ENCODE results near the gene SMARCD3.

SMARCD3 gene

GRCh38 chr7:151246851-151247580 lies 1.5 kb downstream of the SMARCD3 start:
- no peak for DNase-seq

- DNase-seq, result no peak
These were observed 2.2 kb downstream of the SMARCD3 start for GRCh38 chr7:151246102-151246850.

- DNase-seq, result no peak
These were observed 3.0 kb downstream of the SMARCD3 start for GRCh38 chr7:151245360-151246101.

GRCh38 chr7:151244841-151245346 lies 3.6 kb downstream of the SMARCD3 start:
- DNase-seq, result no peak

- peak; percentile 21 for DNase-seq
These were observed 4.2 kb downstream of the SMARCD3 start for GRCh38 chr7:151244196-151244840.

GRCh38 chr7:151243408-151244195 lies 4.9 kb downstream of the SMARCD3 start:
- peak; percentile 26 for DNase-seq

GRCh38 chr7:151243045-151243349 lies 5.5 kb downstream of the SMARCD3 start:
- no peak for DNase-seq

- DNase-seq, result no peak
These were observed 6.1 kb downstream of the SMARCD3 start for GRCh38 chr7:151242159-151243044.

DNA sequence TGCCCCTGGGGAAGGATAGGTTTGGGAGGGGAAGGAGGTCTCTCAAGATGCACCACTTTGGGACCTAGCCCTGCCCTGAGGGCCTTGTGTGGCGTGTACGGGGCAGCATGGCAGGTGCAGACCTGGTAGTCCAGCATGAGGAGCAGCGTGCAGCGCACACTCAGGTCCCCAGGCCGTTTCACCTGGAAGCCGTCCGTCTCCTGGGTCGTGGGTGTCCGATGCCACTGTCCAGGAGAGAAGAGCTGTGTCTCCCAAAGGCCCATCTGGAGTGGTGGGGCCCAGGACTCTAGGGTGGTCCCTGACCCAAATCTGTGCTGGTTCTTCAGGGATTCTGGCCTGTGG lies 6.8 kb downstream of the SMARCD3 start:
- no peak for DNase-seq

GRCh38 chr7:151240942-151241754 lies 7.3 kb downstream of the SMARCD3 start:
- no peak for DNase-seq

GRCh38 chr7:151240536-151240935 lies 8.0 kb downstream of the SMARCD3 start:
- DNase-seq, result no peak

DNA sequence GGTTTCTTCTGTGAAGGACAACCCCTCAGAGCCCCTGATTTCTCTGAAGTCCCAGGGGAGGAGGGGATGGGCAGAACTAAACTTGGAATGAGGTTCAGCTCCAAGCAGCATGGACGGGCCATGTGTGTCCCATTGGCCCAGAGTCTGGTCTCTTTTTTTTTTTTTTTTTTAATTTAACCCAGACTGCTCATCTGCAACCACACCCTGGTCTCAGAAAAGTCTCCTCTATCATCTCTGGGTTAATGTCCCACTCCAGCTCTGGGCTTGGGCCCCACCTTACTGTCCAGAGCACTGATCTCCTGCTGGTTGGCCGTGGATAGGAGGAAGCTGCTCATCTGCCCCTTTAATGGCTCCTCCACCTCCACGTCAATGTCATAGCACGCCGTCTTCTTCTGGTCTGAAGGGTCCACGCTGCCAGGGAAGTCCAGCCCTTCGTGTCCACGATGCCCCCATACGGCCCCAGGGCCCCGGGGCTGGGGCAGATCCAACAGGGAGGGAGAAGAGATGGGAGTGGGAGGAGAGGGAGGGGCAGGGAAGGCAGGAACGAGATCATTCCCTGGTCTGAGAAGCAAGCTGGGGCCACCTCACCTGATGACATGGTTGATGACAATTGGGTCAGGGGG lies 8.5 kb downstream of the SMARCD3 start:
- DNase-seq, result no peak

- DNase-seq, result no peak
These were observed 9.3 kb downstream of the SMARCD3 start for GRCh38 chr7:151238924-151239836.

DNA sequence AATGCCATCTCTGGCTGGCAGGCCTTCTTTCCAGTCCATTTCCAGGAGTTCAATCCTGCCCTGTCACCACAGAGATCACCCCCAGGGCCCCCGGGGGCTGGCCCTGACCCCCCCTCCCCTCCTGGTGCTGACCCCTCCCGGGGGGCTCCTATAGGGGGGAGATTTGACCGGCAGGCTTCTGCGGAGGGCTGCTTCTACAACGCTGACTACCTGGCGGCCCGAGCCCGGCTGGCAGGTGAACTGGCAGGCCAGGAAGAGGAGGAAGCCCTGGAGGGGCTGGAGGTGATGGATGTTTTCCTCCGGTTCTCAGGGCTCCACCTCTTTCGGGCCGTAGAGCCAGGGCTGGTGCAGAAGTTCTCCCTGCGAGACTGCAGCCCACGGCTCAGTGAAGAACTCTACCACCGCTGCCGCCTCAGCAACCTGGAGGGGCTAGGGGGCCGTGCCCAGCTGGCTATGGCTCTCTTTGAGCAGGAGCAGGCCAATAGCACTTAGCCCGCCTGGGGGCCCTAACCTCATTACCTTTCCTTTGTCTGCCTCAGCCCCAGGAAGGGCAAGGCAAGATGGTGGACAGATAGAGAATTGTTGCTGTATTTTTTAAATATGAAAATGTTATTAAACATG lies 10.2 kb downstream of the SMARCD3 start:
- DNase-seq, result no peak

DNA sequence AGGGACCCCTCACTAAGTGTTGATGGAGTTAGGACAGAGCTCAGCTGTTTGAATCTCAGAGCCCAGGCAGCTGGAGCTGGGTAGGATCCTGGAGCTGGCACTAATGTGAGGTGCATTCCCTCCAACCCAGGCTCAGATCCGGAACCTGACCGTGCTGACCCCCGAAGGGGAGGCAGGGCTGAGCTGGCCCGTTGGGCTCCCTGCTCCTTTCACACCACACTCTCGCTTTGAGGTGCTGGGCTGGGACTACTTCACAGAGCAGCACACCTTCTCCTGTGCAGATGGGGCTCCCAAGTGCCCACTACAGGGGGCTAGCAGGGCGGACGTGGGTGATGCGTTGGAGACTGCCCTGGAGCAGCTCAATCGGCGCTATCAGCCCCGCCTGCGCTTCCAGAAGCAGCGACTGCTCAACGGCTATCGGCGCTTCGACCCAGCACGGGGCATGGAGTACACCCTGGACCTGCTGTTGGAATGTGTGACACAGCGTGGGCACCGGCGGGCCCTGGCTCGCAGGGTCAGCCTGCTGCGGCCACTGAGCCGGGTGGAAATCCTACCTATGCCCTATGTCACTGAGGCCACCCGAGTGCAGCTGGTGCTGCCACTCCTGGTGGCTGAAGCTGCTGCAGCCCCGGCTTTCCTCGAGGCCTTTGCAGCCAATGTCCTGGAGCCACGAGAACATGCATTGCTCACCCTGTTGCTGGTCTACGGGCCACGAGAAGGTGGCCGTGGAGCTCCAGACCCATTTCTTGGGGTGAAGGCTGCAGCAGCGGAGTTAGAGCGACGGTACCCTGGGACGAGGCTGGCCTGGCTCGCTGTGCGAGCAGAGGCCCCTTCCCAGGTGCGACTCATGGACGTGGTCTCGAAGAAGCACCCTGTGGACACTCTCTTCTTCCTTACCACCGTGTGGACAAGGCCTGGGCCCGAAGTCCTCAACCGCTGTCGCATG lies 11.0 kb downstream of the SMARCD3 start:
- DNase-seq, result no peak

DNA sequence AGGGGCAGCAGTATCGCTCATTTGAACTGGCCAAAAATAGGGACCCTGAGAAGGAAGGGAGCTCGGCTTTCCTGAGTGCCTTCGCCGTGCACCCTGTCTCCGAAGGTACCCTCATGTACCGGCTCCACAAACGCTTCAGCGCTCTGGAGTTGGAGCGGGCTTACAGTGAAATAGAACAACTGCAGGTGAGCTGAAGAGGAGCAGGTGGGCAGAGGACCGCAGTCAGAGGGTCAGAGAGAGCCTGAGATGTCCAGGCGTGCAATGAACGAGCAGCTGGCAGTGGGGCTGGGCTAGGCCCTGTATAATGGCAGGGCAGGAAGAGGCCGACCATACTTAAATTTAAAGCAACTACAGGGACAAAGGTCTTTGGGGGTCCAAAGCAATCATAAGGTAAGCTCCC lies 12.1 kb downstream of the SMARCD3 start:
- DNase-seq, result no peak

DNA sequence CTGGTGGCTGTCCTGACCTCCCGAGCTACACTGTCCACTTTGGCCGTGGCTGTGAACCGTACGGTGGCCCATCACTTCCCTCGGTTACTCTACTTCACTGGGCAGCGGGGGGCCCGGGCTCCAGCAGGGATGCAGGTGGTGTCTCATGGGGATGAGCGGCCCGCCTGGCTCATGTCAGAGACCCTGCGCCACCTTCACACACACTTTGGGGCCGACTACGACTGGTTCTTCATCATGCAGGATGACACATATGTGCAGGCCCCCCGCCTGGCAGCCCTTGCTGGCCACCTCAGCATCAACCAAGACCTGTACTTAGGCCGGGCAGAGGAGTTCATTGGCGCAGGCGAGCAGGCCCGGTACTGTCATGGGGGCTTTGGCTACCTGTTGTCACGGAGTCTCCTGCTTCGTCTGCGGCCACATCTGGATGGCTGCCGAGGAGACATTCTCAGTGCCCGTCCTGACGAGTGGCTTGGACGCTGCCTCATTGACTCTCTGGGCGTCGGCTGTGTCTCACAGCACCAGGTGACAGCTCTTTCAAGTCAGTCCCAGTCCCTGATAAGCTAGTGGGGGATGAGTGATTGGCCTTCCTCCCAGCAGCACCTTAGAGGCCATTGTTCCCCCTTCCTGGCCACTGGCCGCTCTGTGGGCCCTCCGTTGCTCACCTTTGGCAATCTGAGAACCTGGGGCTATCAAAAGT lies 13.3 kb downstream of the SMARCD3 start:
- no peak for DNase-seq
